Measurements from ENCODE around the gene POLR2J.
"Not testable (repeated sequence)": the region's sequence is repeated elsewhere in the genome, so short reads cannot be mapped to it uniquely, and the experiment has no call there.

The POLR2J gene

DNA sequence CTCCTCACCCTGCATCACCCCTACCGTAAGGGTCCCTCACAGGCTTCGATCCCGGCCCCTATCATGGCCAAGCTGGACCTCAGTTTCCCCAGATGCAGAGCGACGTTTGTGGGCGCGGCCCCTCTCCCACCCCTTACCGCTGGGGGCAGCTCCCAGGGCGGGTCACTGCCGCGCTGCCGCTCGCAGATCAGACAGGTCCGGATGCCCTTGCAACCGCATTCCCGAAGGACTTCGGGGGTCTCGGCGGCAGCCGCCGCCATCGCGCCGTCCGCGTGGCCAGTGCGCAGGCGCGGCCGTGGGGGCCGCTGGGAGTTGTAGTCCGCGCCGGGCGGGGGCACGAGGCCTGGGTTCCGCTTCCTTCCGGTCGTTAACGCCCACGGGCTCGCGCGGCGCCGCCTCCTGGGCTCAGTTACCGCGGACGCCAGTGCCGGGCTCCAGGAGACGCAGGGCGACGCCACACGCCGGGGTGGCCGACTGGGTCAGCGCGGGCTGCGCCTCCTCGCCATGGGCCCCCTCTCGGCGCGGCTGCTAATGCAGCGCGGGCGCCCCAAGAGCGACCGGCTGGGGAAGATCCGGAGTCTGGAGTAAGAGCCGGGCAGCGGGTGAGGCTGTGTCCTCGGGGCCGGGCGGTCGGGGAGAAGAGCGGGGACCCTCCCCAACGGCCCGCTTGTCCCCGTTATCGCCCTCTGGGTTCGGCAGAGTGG is 14.0 kb downstream of the POLR2J start, which contains the start of the genes ALKBH4 and LRWD1:
ALKBH4 (minus strand) TSS at position 287 of the 704 bp plus-strand sequence; CDS start at position 260, 27 bp downstream.
LRWD1 (plus strand) TSS at position 408 of the 704 bp plus-strand sequence; CDS start at position 505, 97 bp downstream.
- DNase-seq: peak; percentile 90

- no peak for DNase-seq
Measured at GRCh38 chr7:102463841-102464576, 14.7 kb downstream of the POLR2J start.

DNA sequence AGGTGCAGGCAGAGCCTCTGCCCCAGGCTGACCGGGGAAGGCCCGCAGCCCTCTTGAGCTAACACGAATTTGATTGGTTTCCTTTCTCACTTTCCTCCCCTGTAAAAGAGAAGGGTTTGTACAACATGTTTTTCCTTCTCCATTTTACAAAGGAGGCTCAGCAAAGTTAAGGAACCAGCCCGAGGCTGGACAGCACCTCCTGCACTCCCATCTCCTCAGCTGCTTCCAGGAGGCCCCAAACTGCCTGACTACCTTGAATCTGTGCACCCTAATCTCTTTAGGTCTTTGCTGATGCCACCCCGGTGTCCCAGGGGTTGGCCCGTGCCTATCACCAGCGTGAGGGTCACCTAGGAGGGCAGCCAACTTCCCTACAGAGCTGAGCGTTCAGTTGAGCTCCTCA is 18.3 kb downstream of the POLR2J start:
- DNase-seq: no peak

DNA sequence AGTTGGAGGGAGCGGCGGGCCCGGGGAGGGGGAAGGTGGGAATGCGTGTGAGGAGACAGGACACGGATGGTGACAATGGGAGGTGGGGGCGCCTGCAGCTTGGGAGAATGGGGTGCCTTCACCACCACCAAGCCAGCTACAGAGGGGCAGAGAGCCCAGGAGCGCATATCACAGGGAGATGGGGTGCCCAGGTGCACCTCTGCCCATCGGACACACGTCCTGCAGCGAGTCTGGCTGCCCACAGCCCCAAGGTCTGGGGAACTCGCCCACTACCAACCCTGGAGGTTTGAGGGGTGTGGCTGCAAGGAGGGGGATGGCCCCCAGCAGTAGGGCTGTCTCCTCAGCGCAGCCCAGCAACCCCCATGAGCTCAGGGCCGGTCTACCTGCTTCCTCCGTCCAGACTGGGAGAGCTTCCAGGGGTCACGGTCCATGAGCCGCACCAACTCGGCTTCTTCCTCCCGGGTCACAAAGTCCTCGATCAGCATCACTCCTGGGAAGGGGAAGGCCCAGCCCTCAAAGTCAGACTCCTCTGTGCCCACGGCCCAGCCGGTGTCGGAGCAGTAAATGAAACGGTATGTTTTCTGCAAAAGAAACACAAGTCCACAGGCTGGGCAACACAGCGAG is 19.4 kb downstream of the POLR2J start:
- no peak for DNase-seq

GRCh38 chr7:102457352-102457924 is 21.3 kb downstream of the POLR2J start:
- DNase-seq: no peak

- DNase-seq: no peak
Measured at GRCh38 chr7:102456327-102456726, 22.4 kb downstream of the POLR2J start.

- no peak for DNase-seq
Measured at GRCh38 chr7:102455596-102455995, 23.1 kb downstream of the POLR2J start.

- not testable (repeated sequence) for DNase-seq
Measured at GRCh38 chr7:102454932-102455331, 23.8 kb downstream of the POLR2J start.

DNA sequence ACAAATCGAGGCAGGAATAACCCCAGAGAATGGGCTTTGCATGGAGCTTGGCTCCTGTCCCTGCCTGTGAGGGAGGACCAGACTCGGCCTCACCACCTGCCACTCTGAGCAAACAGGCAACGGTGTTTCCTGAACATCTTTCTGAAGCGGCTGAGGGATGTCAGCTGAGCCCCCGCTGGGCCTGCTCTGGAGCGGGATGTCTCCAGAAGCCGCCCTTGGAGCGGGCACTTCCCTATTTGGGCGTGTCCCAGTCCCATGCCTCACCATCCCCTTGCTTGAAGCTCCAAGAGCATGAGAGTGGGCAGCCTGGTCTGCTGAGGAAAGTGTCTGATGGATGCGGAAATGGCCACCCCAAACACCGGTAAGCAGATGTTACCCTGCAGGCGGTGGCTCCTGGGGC is 24.3 kb downstream of the POLR2J start:
- no peak for DNase-seq

GRCh38 chr7:102453319-102453718 is 25.4 kb downstream of the POLR2J start:
- DNase-seq: no peak

- DNase-seq: no peak
Measured at GRCh38 chr7:102452451-102452850, 26.3 kb downstream of the POLR2J start.

- no peak for DNase-seq
Measured at GRCh38 chr7:102451371-102452054, 27.2 kb downstream of the POLR2J start.

- peak; percentile 46 for DNase-seq
Measured at GRCh38 chr7:102450242-102450641, 28.5 kb downstream of the POLR2J start.

DNA sequence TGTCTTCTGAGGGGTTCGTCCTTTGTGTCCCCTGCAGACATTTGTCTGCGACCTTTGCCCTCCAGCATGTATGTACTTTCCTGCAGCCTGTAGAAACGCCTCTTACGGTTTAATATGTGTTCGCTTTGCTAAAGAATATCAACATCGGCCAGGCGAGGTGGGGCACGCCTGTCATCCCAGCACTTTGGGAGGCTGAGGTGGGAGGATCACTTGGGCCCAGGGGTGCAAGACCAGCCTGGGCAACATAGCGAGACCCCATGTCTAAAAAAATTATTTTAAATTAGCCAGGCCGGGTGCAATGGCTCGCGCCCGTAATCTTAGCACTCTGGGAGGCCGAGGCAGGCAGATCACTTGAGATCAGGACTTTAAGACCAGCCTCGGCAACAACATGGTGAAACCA is 29.6 kb downstream of the POLR2J start:
- DNase-seq: no peak

- DNase-seq: no peak
Measured at GRCh38 chr7:102447311-102447710, 31.4 kb downstream of the POLR2J start.

GRCh38 chr7:102446387-102447156 is 32.1 kb downstream of the POLR2J start:
- no peak for DNase-seq

DNA sequence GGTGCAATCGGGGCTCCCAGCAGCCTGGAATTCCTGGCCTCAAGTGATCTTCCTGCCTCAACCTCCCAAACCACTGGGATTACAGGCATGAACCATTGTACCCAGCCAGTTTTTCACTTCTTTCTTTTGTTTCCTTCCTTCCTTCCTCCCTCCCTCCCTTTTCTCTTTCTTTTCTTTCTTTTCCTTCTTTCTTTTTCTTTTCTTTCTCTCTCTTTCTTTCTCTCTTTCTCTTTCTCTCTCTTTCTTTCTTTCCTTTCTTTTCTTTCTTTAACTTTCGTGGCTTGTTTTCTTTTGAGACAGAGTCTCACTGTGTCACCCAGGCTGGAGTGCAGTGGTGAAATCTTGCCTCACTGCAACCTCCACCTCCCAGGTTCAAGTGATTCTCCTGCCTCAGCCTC is 33.0 kb downstream of the POLR2J start:
- DNase-seq: no peak

- DNase-seq: no peak
Measured at GRCh38 chr7:102444961-102445673, 33.6 kb downstream of the POLR2J start.

- no peak for DNase-seq
Measured at GRCh38 chr7:102439963-102440795, 38.5 kb downstream of the POLR2J start.

DNA sequence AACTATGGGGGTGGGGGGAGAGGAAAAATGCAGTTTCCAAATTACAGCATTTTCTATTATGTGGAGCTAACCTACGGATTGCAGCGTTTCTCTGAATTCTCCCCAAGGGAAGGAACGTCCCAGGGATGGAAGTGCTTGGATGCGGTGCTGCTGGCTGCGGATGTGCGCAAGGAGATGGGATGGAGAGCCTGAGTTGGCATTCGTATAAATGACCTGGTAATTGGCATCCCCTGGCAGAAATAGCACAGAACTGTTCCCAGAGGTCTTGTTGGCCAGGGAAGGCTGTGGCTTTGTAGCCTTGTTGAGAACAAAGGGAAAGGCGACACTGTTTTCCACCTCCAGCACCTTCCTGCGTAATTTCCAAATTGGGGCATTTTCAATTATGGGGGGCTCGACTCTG is 42.6 kb downstream of the POLR2J start:
- no peak for DNase-seq

Data from effector CD4-positive, alpha-beta T cell (primary cell).